ENCODE results near the gene RASGEF1C. TPM values are rescaled to one million over a fixed set of nuclear protein-coding genes. Genes with fewer than 3 reads are reported as not detected.

RASGEF1C gene
- total and polyA plus RNA-seq, 4 experiments from 2014 or later, result not detected

- Mint-ChIP-seq H3K4me3 (no peak overlapping the region), H3K4me1 (no peaks in the 10 kb centered on the region), H3K27ac (no peak overlapping the region), H3K36me3 (no peaks in the 10 kb centered on the region), H3K27me3 (peaks cover 3 to 17% of the 10 kb centered on the region in 2 donors), H3K9me3 (peaks cover 3 to 19% (median 10%) of the 10 kb centered on the region in 8 donors)
- H3K4me3 ChIP-seq (ENCODE audit: low read length in 2 of 2), result no peak overlapping the region
- H3K4me1 ChIP-seq (ENCODE audit: insufficient read depth, low read length), result no peaks in the 10 kb centered on the region
- DNase-seq, result no peak
- CTCF ChIA-PET (ENCODE audit: partially characterized antibody), result interaction anchor here (0.7 kb wide), 1 partner anchor 1341 kb away, joined by 3 read pairs; no protein-coding TSS in a partner anchor
- no peaks in the 10 kb centered on the region for H3K27me3 ChIP-seq (ENCODE audit: insufficient read depth, low read length)
- no peaks in the 10 kb centered on the region for H3K36me3 ChIP-seq (ENCODE audit: insufficient read depth, low read length)
- POLR2A ChIA-PET (ENCODE audit: partially characterized antibody), result no interaction called here
- no peak overlapping the region for H3K27ac ChIP-seq (ENCODE audit: low read depth, low read length)
- H3K9me3 ChIP-seq (ENCODE audit: control insufficient read depth in 1 of 2, low read length in 2 of 2), result no peaks in the 10 kb centered on the region
- intact Hi-C loops (cut with micrococcal nuclease), result no loop called here
Measured at GRCh38 chr5:180142021-180142765, 66.8 kb downstream of the RASGEF1C start.

GRCh38 chr5:180141068-180141660, 67.8 kb downstream of the RASGEF1C start:
- Histone ChIP-seq H3K27me3 (ENCODE audit: insufficient read depth, low read length) (no peaks in the 10 kb centered on the region), H3K4me1 (ENCODE audit: insufficient read depth, low read length) (no peaks in the 10 kb centered on the region), H3K9me3 (ENCODE audit: control insufficient read depth in 1 of 2, low read length in 2 of 2) (no peaks in the 10 kb centered on the region), H3K36me3 (ENCODE audit: insufficient read depth, low read length) (no peaks in the 10 kb centered on the region), H3K27ac (ENCODE audit: low read depth, low read length) (no peak overlapping the region), H3K4me3 (ENCODE audit: low read length in 2 of 2) (no peak overlapping the region)
- H3K4me1 Mint-ChIP-seq, result no peaks in the 10 kb centered on the region
- H3K27ac Mint-ChIP-seq, result no peak overlapping the region
- no peak for DNase-seq
- no peaks in the 10 kb centered on the region for H3K36me3 Mint-ChIP-seq
- H3K4me3 Mint-ChIP-seq, result no peak overlapping the region
- CTCF ChIA-PET (ENCODE audit: partially characterized antibody), result interaction anchor here (0.7 kb wide), 1 partner anchor 1340 kb away, joined by 3 read pairs; no protein-coding TSS in a partner anchor
- POLR2A ChIA-PET (ENCODE audit: partially characterized antibody), result no interaction called here
- intact Hi-C loops (cut with micrococcal nuclease), result no loop called here
- peaks cover 3 to 17% of the 10 kb centered on the region in 2 donors for H3K27me3 Mint-ChIP-seq
- H3K9me3 Mint-ChIP-seq, result peaks cover 0 to 9% (median 4%) of the 10 kb centered on the region in 8 donors

GRCh38 chr5:180140571-180140970, 68.4 kb downstream of the RASGEF1C start:
- Histone ChIP-seq H3K9me3 (ENCODE audit: control insufficient read depth in 1 of 2, low read length in 2 of 2) (no peaks in the 10 kb centered on the region), H3K4me1 (ENCODE audit: insufficient read depth, low read length) (no peaks in the 10 kb centered on the region), H3K27ac (ENCODE audit: low read depth, low read length) (no peak overlapping the region), H3K27me3 (ENCODE audit: insufficient read depth, low read length) (no peaks in the 10 kb centered on the region), H3K36me3 (ENCODE audit: insufficient read depth, low read length) (no peaks in the 10 kb centered on the region), H3K4me3 (ENCODE audit: low read length in 2 of 2) (no peak overlapping the region)
- ChIA-PET CTCF (ENCODE audit: partially characterized antibody) (no interaction called here), POLR2A (ENCODE audit: partially characterized antibody) (no interaction called here)
- no peak overlapping the region for H3K27ac Mint-ChIP-seq
- H3K4me3 Mint-ChIP-seq, result no peak overlapping the region
- H3K4me1 Mint-ChIP-seq, result no peaks in the 10 kb centered on the region
- H3K36me3 Mint-ChIP-seq, result no peaks in the 10 kb centered on the region
- intact Hi-C loops (cut with micrococcal nuclease), result no loop called here
- peaks cover 0 to 3% (median 0%) of the 10 kb centered on the region in 8 donors for H3K9me3 Mint-ChIP-seq
- no peak for DNase-seq
- H3K27me3 Mint-ChIP-seq, result peaks cover 0 to 17% of the 10 kb centered on the region in 2 donors

GRCh38 chr5:180140079-180140554, 68.9 kb downstream of the RASGEF1C start:
- no peaks in the 10 kb centered on the region for H3K4me1 Mint-ChIP-seq
- no peaks in the 10 kb centered on the region for H3K36me3 Mint-ChIP-seq
- Histone ChIP-seq H3K27me3 (ENCODE audit: insufficient read depth, low read length) (no peaks in the 10 kb centered on the region), H3K4me1 (ENCODE audit: insufficient read depth, low read length) (no peaks in the 10 kb centered on the region), H3K9me3 (ENCODE audit: control insufficient read depth in 1 of 2, low read length in 2 of 2) (no peaks in the 10 kb centered on the region), H3K36me3 (ENCODE audit: insufficient read depth, low read length) (no peaks in the 10 kb centered on the region), H3K27ac (ENCODE audit: low read depth, low read length) (no peak overlapping the region), H3K4me3 (ENCODE audit: low read length in 2 of 2) (no peak overlapping the region)
- H3K4me3 Mint-ChIP-seq, result no peak overlapping the region
- ChIA-PET POLR2A (ENCODE audit: partially characterized antibody) (no interaction called here), CTCF (ENCODE audit: partially characterized antibody) (no interaction called here)
- no peak for DNase-seq
- H3K27me3 Mint-ChIP-seq, result peaks cover 0 to 19% of the 10 kb centered on the region in 2 donors
- H3K9me3 Mint-ChIP-seq, result peaks cover 0 to 2% (median 0%) of the 10 kb centered on the region in 8 donors
- no peak overlapping the region for H3K27ac Mint-ChIP-seq
- intact Hi-C loops (cut with micrococcal nuclease), result no loop called here

- intact Hi-C loops (cut with micrococcal nuclease), result no loop called here
Measured at GRCh38 chr5:180139731-180140055, 69.3 kb downstream of the RASGEF1C start.

GRCh38 chr5:180138976-180139730, 69.9 kb downstream of the RASGEF1C start:
- DNase-seq, result no peak
- no peaks in the 10 kb centered on the region for H3K36me3 ChIP-seq (ENCODE audit: insufficient read depth, low read length)
- H3K9me3 ChIP-seq (ENCODE audit: control insufficient read depth in 1 of 2, low read length in 2 of 2), result no peaks in the 10 kb centered on the region
- intact Hi-C loops (cut with micrococcal nuclease), result no loop called here
- H3K4me1 ChIP-seq (ENCODE audit: insufficient read depth, low read length), result no peaks in the 10 kb centered on the region
- CTCF ChIA-PET (ENCODE audit: partially characterized antibody), result no interaction called here
- no peak overlapping the region for H3K27ac Mint-ChIP-seq
- no peaks in the 10 kb centered on the region for H3K36me3 Mint-ChIP-seq
- no peak overlapping the region for H3K27ac ChIP-seq (ENCODE audit: low read depth, low read length)
- POLR2A ChIA-PET (ENCODE audit: partially characterized antibody), result no interaction called here
- H3K9me3 Mint-ChIP-seq, result peaks cover 0 to 2% (median 0%) of the 10 kb centered on the region in 8 donors
- no peaks in the 10 kb centered on the region for H3K27me3 ChIP-seq (ENCODE audit: insufficient read depth, low read length)
- no peaks in the 10 kb centered on the region for H3K4me1 Mint-ChIP-seq
- H3K4me3 Mint-ChIP-seq, result no peak overlapping the region
- H3K4me3 ChIP-seq (ENCODE audit: low read length in 2 of 2), result no peak overlapping the region
- H3K27me3 Mint-ChIP-seq, result peaks cover 0 to 19% of the 10 kb centered on the region in 2 donors

More at GRCh38 chr5:180139731-180140055, 69.3 kb downstream of the RASGEF1C start:
- Mint-ChIP-seq H3K27ac (no peak overlapping the region), H3K36me3 (no peaks in the 10 kb centered on the region), H3K4me3 (no peak overlapping the region), H3K4me1 (no peaks in the 10 kb centered on the region), H3K9me3 (peaks cover 0 to 2% (median 0%) of the 10 kb centered on the region in 8 donors), H3K27me3 (peaks cover 0 to 19% of the 10 kb centered on the region in 2 donors)
- Histone ChIP-seq H3K36me3 (ENCODE audit: insufficient read depth, low read length) (no peaks in the 10 kb centered on the region), H3K4me3 (ENCODE audit: low read length in 2 of 2) (no peak overlapping the region), H3K27ac (ENCODE audit: low read depth, low read length) (no peak overlapping the region), H3K27me3 (ENCODE audit: insufficient read depth, low read length) (no peaks in the 10 kb centered on the region), H3K9me3 (ENCODE audit: control insufficient read depth in 1 of 2, low read length in 2 of 2) (no peaks in the 10 kb centered on the region), H3K4me1 (ENCODE audit: insufficient read depth, low read length) (no peaks in the 10 kb centered on the region)
- no peak for DNase-seq
- CTCF ChIA-PET (ENCODE audit: partially characterized antibody), result no interaction called here
- POLR2A ChIA-PET (ENCODE audit: partially characterized antibody), result no interaction called here

GRCh38 chr5:180138214-180138975, 70.6 kb downstream of the RASGEF1C start:
- H3K4me3 ChIP-seq (ENCODE audit: low read length in 2 of 2), result no peak overlapping the region
- Mint-ChIP-seq H3K36me3 (no peaks in the 10 kb centered on the region), H3K9me3 (peaks cover 0 to 2% (median 0%) of the 10 kb centered on the region in 8 donors), H3K4me1 (no peaks in the 10 kb centered on the region), H3K4me3 (no peak overlapping the region), H3K27me3 (peaks cover 0 to 19% of the 10 kb centered on the region in 2 donors), H3K27ac (no peak overlapping the region)
- H3K27ac ChIP-seq (ENCODE audit: low read depth, low read length), result no peak overlapping the region
- no peak for DNase-seq
- CTCF ChIA-PET (ENCODE audit: partially characterized antibody), result no interaction called here
- no peaks in the 10 kb centered on the region for H3K27me3 ChIP-seq (ENCODE audit: insufficient read depth, low read length)
- H3K9me3 ChIP-seq (ENCODE audit: control insufficient read depth in 1 of 2, low read length in 2 of 2), result no peaks in the 10 kb centered on the region
- POLR2A ChIA-PET (ENCODE audit: partially characterized antibody), result no interaction called here
- no peaks in the 10 kb centered on the region for H3K36me3 ChIP-seq (ENCODE audit: insufficient read depth, low read length)
- intact Hi-C loops (cut with micrococcal nuclease), result no loop called here
- no peaks in the 10 kb centered on the region for H3K4me1 ChIP-seq (ENCODE audit: insufficient read depth, low read length)
